ENCODE results near the gene C16orf78.

C16orf78 gene

DNA sequence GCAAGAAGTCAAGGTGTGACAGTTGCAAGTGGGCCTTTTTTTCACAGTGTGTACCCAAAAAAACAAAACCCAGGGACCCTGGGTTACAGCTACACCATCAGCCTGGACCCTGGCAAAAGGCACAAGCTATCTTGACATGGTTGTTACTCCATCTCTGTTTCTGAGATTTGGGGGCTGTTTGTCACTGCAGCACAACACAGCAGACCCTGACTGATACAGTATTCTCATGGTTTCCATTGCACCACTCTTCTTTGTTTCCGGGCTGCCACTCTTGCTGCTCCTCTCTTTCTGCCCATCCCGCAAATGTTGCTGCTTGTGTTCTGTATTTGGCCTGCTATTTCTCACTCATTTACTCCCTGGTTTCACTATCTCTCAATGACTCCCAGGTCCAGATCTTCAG, 55.2 kb downstream of the C16orf78 start:
- no peak for DNase-seq (ENCODE audit: low read depth in 4 of 4, low spot score in 1 of 4)

- no peak for DNase-seq (ENCODE audit: low read depth in 4 of 4, low spot score in 1 of 4)
These were observed 57.4 kb downstream of the C16orf78 start for GRCh38 chr16:49431040-49431439.

DNA sequence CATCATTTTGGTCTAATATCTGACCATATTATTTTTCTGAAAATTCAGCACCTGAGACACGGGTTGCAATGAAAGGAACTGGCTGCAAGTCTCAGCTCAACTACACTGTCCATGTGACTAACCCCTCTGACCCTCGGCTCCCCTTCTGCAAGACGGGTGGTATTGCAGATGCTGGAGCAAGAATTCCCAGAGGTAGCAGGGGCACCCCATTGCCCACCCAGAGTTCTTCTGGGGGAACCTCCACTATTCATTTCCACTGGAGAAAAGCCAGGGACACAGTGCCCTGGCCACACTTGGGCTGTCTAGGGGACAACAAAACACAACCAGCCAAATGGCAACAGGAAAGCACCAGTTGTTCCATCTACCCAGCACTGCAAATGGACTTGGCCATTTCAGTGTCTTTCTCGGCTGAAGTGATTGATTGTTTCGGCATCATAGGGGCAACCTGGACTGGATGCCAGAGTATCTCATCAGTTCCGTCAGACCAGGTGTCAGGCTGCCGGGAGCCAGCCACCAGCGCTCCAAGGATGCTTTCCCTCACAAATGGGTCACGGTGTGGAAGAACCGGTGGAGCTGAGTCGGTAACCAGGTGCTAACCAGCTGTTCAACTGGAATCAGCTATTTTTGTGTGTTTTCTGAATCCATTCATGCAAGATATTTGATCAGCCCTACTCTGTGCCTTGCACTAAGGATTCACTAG, 58.1 kb downstream of the C16orf78 start:
- no peak for DNase-seq (ENCODE audit: low read depth in 4 of 4, low spot score in 1 of 4)

DNA sequence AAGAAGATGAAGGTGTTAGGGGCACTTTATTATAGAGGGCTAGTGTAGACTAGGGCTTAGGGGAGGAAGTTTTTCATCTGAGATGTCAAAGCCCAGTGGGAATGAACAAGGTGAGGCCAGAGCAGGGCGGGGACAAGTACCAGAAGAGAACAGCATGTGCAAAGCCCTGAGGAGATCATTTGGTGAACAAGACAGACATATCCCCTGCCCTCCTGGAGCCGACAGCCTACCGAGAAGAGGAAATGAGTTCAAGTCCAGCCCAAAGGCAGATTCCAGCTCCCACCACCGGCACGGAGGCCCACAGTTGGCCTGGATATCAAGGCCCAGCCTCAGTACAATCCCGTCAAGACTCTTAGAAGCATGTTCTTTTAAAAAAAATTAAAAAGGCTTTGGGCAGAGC, 61.1 kb downstream of the C16orf78 start:
- no peak for DNase-seq (ENCODE audit: low read depth in 4 of 4, low spot score in 1 of 4)

GRCh38 chr16:49436181-49436580, 62.6 kb downstream of the C16orf78 start:
- no peak for DNase-seq (ENCODE audit: low read depth in 4 of 4, low spot score in 1 of 4)

GRCh38 chr16:49437344-49437743, 63.7 kb downstream of the C16orf78 start:
- no peak for DNase-seq (ENCODE audit: low read depth in 4 of 4, low spot score in 1 of 4)

- no peak for DNase-seq (ENCODE audit: low read depth in 4 of 4, low spot score in 1 of 4)
These were observed 65.4 kb downstream of the C16orf78 start for GRCh38 chr16:49439050-49439449.

DNA sequence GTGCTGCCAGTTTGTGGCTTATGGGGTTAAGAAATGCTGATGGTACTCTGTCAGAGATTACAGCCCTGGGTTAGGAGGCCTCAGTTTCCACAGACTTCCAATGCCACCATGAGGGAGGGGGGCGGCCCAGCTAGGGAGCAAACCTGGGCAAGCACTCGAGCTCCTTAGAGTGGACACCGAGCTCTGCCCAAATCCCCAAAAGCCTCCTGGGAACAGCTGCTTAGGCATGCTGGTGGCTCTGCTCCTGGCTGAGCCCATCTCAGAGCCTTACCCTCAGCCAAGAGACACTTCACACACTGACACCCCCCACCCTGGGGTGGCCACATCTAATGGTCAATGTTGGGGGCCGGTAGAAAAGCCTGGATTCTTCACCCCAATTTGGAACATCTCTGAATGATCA, 66.1 kb downstream of the C16orf78 start:
- no peak for DNase-seq (ENCODE audit: low read depth in 4 of 4, low spot score in 1 of 4)

- DNase-seq (ENCODE audit: low read depth in 4 of 4, low spot score in 1 of 4) = no peak
These were observed 66.8 kb downstream of the C16orf78 start for GRCh38 chr16:49440156-49441065.

DNA sequence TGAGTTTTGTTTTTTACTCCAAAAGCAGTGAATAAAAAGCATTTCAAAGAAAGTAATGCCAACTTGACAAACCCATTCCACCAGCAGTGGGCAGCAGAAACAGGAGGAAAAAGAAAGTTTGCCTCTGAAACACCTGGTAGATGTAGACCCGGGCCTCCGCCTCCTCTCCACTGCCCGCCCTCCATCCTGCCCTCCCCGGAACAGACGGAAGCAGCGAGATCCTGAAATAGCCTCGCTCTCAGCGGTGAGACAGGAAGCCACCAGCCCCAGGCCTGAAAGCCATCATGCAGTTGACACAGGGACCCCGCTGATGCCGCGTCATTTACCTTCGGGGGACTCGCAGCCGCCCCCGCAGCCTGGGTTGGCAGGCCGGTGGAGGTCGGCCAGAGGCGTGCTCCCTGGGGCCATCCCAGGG, 67.8 kb downstream of the C16orf78 start:
- DNase-seq (ENCODE audit: low read depth in 4 of 4, low spot score in 1 of 4) = peak in 2 of 4 experiments; percentile 10 to 42

DNA sequence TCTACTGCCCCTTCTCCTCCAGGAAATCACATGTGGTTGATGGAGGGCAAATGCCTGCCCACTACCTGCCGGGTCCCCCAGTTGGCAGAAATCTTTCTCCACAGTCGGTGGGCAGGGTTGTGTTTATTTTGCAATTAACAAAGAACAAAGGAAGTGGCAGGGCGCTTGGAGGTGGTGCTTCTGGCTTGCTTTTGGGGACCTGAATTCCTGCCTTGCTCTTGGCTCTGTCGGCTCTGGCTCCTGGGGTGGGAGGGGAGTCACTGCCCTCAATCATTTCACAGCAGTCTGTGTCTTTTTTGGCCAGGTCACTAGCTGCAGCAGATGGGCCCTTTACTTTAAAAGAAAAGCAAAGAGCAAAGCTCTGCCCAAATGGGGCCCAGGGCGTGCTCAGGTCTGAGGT, 69.2 kb downstream of the C16orf78 start:
- DNase-seq (ENCODE audit: low read depth in 4 of 4, low spot score in 1 of 4) = no peak

DNA sequence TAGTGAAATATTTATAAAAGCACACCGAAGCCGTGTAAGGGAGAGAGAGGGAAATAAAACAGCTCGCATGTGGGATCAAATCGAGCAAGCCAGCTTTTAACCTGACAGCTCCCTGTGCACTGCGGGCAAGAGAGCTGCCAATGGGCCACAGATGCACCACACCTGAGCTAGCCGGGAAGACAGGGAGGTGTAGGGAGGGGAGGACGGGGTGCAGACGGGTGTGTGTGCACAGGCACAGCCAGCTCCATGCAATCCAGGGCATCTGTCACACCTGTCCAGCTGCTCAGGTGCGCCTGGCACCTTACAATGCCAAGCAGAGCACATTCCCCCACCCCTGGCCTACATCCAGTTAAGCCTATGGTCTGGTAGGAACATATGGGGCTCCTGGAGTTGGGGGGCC, 70.0 kb downstream of the C16orf78 start:
- no peak for DNase-seq (ENCODE audit: low read depth in 4 of 4, low spot score in 1 of 4)

GRCh38 chr16:49446805-49447204, 73.2 kb downstream of the C16orf78 start:
- DNase-seq (ENCODE audit: low read depth in 4 of 4, low spot score in 1 of 4) = no peak
